GM10847 (cell line): ENCODE measurements around the gene TMEM232.

Experiments used
- POLR2A ChIP-seq: IDR thresholded peaks from 2 replicates; pipeline ENCODE4 v1.6.1; 2011; ENCODE audit not compliant: insufficient read length; ENCODE audit errors: extremely low read depth

Gene TMEM232

GRCh38 chr5:110718311-110718710 lies 8.2 kb downstream of the TMEM232 start:
- TF ChIP-seq POLR2A: no peak

- TF ChIP-seq POLR2A: no peak
Observed at GRCh38 chr5:110716247-110717245, 9.9 kb downstream of the TMEM232 start.

GRCh38 chr5:110707260-110707844 lies 19.1 kb downstream of the TMEM232 start:
- TF ChIP-seq POLR2A: no peak

DNA sequence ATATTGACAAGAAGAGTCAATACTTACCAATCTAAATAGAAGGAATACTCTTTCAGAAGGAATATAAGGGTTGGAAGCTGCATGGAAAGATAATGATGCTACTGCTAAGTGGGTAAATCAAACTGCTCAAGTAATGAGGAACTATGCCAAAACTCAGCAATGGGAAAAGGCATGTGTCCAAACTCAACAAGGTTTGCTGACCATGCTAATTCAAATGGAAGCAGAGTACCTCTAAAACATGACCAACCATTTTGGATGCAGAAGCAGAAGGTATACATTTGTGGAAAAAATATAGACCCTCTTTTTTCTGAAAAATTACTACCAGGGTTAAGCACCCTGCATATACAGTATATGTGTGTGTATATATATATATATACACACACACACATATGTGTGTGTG lies 21.1 kb downstream of the TMEM232 start:
- no peak for TF ChIP-seq POLR2A

DNA sequence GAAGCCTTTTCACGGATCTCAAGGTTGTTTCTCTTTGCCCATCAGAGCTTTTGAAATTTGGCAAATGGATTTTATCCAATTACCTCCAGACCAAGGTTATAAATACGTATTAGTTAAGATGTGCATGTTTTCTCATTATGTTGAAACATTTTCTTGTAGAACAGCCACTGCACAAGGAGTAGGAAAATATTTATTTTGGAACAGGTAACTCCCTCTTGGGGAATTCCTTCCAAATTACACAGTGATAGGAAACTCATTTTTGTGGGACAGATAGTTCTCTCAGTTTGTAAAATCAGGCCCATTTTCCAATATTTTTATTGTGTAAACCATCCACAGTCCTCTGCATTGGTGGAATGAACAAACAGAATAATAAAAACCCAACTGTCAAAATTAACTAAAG lies 23.0 kb downstream of the TMEM232 start:
- TF ChIP-seq POLR2A: no peak

GRCh38 chr5:110702704-110703103 lies 23.8 kb downstream of the TMEM232 start:
- TF ChIP-seq POLR2A: no peak

GRCh38 chr5:110702300-110702699 lies 24.2 kb downstream of the TMEM232 start:
- TF ChIP-seq POLR2A: no peak

- no peak for TF ChIP-seq POLR2A
Observed at GRCh38 chr5:110687485-110687884, 39.0 kb downstream of the TMEM232 start.

DNA sequence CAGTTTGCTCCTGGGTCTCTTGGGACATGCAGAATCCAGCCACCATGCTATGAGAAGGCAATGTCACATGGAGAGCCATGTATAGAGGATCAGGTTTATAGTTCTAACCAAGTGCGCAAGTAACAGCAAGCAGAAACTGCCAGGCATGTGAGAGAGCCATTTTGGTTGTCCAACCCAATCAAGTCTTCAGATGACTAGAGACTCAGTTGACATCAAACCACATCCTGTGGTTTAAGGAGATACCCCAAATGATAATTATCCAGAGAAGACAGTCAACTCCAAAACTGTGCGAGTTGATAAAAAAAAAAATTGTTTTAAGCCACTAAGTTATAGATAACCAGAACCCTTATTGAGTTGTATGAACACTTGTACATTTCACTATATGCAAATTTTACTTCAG lies 40.2 kb downstream of the TMEM232 start:
- TF ChIP-seq POLR2A: no peak

DNA sequence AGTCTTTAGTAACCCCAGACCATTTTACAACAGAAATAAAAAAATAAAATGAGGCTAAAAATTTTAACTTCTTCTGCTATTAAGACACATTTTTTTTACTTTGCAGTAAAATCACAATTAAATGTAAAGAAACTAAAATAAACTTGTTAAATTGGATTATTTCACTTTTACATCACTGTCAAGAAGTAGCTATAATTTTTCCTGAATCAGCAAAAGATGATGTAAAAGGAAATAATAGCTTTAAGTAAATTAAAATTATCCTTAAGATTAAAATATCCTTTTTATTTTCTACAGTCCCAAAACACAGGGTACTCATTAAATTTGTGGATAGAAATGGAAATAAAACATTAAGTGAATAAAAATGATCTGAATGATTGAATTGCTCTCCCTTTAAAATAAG lies 44.5 kb downstream of the TMEM232 start:
- no peak for TF ChIP-seq POLR2A

GRCh38 chr5:110681109-110681508 lies 45.4 kb downstream of the TMEM232 start:
- TF ChIP-seq POLR2A: no peak

DNA sequence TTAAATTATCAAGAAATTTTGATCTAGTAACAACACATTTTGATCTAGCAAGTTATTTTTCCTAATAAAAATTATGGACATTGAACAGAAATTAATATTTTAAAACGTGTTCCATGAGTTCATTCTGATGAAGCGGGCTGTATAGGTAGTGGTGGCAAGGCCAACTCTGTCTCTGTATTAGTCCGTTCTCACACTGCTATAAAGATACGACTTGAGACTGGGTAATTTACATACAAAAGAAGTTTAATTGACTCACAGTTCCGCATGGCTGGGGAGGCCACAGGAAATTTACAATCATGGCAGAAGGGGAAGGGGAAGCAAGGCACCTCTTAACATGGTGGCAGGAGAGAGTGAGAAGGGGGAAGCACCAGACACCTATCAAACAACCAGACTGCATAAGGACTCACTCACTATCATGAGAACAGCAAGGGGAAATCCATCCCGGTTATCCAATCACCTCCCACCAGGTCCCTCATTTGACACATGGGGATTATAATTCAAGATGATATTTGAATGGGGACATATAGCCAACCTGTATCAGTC lies 61.2 kb downstream of the TMEM232 start:
- no peak for TF ChIP-seq POLR2A

DNA sequence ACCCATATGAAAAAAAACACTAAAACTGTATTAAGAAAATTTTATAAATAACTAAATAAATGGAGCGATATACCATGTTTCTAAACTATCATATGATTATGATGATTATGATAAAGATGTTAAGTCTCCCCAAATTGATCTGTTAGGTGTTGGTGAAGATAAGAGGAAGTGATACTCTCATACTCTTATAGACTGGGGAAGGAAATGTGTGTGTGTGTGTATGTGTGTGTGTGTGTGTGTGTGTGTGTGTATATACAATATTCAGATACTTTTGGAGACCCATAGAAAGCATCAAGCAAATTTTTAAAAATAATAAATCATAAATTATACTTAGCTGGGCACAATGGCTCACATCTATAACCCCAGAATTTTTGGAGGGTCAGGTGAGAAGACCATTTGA lies 62.9 kb downstream of the TMEM232 start:
- TF ChIP-seq POLR2A: no peak

DNA sequence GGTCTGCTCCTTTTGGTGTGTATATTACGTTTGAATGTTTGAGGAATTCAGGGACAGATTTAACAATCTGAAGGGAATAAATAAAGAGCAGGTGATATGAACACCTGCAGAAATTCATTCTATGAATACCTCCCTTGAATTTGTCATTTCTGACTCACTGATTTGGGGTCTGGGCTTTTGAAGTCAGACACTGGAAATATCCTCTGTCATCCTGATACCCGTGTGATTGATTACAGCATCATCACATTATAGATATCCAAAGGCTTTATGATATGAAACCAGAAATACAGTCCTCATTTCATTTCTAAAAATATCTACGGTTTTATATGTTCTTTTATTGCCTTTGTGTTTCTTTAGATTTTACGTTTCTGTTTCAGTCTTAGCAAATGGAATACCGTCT lies 68.5 kb downstream of the TMEM232 start:
- TF ChIP-seq POLR2A: no peak

DNA sequence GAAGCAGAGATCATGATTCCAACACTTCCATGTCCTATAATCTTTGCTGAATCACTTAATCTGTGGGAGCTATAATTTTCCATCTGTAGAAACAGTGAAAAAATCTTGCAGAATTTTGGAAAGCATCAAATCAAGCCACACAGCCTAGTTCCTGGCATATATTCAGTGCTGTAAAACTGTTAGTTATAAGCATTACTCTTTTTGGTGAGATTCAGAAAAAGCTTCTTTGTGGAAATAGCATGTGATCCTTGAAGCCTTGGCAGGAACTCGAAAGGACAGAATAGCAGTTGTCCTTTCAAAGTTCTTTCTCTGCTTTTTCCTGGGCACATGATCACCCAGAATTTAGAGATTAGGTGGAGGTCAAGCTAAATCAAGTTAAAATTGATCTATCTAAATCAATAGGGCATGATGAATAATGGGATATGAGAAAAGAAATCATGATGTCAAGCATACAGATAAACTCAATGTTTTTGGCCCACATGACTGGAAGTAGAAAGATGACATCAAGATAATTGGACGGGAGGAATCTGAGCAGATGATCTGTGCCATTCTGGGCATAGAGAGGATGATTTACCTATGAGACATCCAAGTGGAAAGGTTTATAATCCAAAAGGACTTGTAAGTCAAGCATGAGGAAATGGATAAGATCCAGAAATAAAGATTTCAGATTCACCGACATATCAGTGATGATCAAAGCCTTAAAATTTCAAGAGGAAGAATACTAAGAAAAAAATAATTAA lies 73.1 kb downstream of the TMEM232 start:
- TF ChIP-seq POLR2A: no peak
